HFFc6 (cell line): Measurements from ENCODE around the gene SLC9C2. TPM values are rescaled to one million over a fixed set of nuclear protein-coding genes. Genes with fewer than 3 reads are reported as not detected.
"Not testable (repeated sequence)": the region's sequence is repeated elsewhere in the genome, so short reads cannot be mapped to it uniquely, and the experiment has no call there.

Source experiments
- DNase-seq: peaks from one replicate; pipeline ENCODE4 v3.0.0-alpha.2; 2018
- H3K27ac Mint-ChIP-seq: 2 replicates; pipeline ENCODE4 v1.8.0; 2020; ENCODE audit warnings: mild to moderate bottlenecking, mixed read lengths
- H3K27me3 Mint-ChIP-seq: 2 replicates; pipeline ENCODE4 v1.8.0; 2021; ENCODE audit warnings: mild to moderate bottlenecking, moderate library complexity, mixed read lengths; ENCODE audit not compliant: insufficient read depth
- H3K36me3 Mint-ChIP-seq: 2 replicates; pipeline ENCODE4 v1.8.0; 2021; ENCODE audit warnings: low read depth, mixed read lengths
- H3K4me1 Mint-ChIP-seq: 2 replicates; pipeline ENCODE4 v1.8.0; 2020; ENCODE audit warnings: low read depth, mixed read lengths
- H3K4me3 Mint-ChIP-seq: 2 replicates; pipeline ENCODE4 v1.8.0; 2020; ENCODE audit warnings: mild to moderate bottlenecking, moderate library complexity, mixed read lengths
- H3K9me3 Mint-ChIP-seq: 2 replicates; pipeline ENCODE4 v1.8.0; 2020; ENCODE audit warnings: mild to moderate bottlenecking, mixed read lengths
- CTCF ChIP-seq: fragments of 200-600 bp; sonication (generic); IDR thresholded peaks from 2 replicates; pipeline ENCODE4 v1.5.0; 2021; ENCODE audit warnings: antibody characterized with exemption, mild to moderate bottlenecking
- total RNA-seq, 6 experiments: library from RNA; stranded (reverse); fragmentation: NEBNext Ultra II Directional; extraction: Animal tissue kit (Norgen Biotek cat#: 25700); gene quantifications; 2 replicates in 1 of 6; 3 replicates in 5 of 6; pipeline ENCODE4 v1.2.3, GENCODE V29; 2021

The SLC9C2 gene
- total RNA-seq, 6 experiments from 2014 or later = not detected

DNA sequence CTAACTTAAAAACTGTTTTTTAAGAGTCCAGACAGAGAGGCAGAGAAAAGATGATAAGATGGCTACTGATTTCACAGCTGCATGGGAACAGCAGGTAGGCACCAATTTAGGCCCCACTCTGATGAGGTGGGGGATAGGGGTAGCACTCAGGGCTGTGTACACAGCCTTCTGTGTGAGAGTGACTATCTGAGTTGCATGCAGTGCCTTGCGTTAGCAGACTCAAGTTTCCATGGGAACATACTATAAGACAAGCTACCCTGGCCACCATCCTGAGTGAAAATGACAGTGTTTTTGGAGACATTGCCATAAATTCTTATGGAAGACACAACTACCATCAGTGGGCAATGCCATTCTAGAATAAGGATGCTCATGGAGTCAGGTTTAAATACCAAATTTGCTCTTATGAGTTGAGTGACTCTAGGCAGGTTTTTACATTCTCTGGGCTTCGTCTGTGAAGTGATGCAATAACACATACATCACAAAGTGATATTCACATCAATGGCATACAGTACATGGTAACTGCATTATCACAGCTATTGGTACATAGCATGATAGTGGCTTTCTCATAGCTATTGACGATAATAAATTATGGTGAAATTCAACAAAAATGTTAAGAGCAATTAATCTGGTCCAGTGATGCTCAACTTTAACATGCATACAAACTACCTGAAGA is 30.5 kb downstream of the SLC9C2 start:
- peaks cover 7% of the 10 kb centered on the region for H3K27me3 Mint-ChIP-seq
- no peaks in the 10 kb centered on the region for H3K36me3 Mint-ChIP-seq
- no peak for DNase-seq
- H3K4me3 Mint-ChIP-seq = no peak overlapping the region
- no peak overlapping the region for H3K27ac Mint-ChIP-seq
- H3K4me1 Mint-ChIP-seq = no peaks in the 10 kb centered on the region
- peaks cover 1% of the 10 kb centered on the region; the same call in 1 of the 2 replicates for H3K9me3 Mint-ChIP-seq
- no peak for TF ChIP-seq CTCF

- no peak overlapping the region for H3K27ac Mint-ChIP-seq
- H3K4me3 Mint-ChIP-seq = no peak overlapping the region
- peaks cover 16% of the 10 kb centered on the region; the same call in 1 of the 2 replicates for H3K9me3 Mint-ChIP-seq
- no peak for DNase-seq
- H3K27me3 Mint-ChIP-seq = peaks cover 13% of the 10 kb centered on the region
- H3K4me1 Mint-ChIP-seq = no peaks in the 10 kb centered on the region
- no peak for TF ChIP-seq CTCF
- H3K36me3 Mint-ChIP-seq = no peaks in the 10 kb centered on the region
Observed at GRCh38 chr1:173570370-173571007, 32.4 kb downstream of the SLC9C2 start.

- Mint-ChIP-seq H3K4me3 (no peak overlapping the region), H3K36me3 (no peaks in the 10 kb centered on the region), H3K27me3 (peaks cover 13% of the 10 kb centered on the region), H3K27ac (no peak overlapping the region), H3K4me1 (no peaks in the 10 kb centered on the region), H3K9me3 (peaks cover 16% of the 10 kb centered on the region; the same call in 1 of the 2 replicates)
- no peak for DNase-seq
- TF ChIP-seq CTCF = no peak
Observed at GRCh38 chr1:173568483-173568882, 34.4 kb downstream of the SLC9C2 start.

- not testable (repeated sequence) for H3K4me1 Mint-ChIP-seq, H3K27ac Mint-ChIP-seq, H3K4me3 Mint-ChIP-seq, H3K36me3 Mint-ChIP-seq, DNase-seq
- H3K27me3 Mint-ChIP-seq = peaks cover 12% of the 10 kb centered on the region
- peaks cover 16% of the 10 kb centered on the region; the same call in 1 of the 2 replicates for H3K9me3 Mint-ChIP-seq
Observed at GRCh38 chr1:173563846-173564245, 39.0 kb downstream of the SLC9C2 start.

- peak; percentile 26; the same call in 1 of the 2 replicates for TF ChIP-seq CTCF
- Mint-ChIP-seq H3K27me3 (peaks cover 12% of the 10 kb centered on the region), H3K9me3 (peaks cover 16% of the 10 kb centered on the region; the same call in 1 of the 2 replicates), H3K36me3 (no peaks in the 10 kb centered on the region), H3K4me3 (no peak overlapping the region), H3K27ac (no peak overlapping the region), H3K4me1 (no peaks in the 10 kb centered on the region)
- no peak for DNase-seq
Observed at GRCh38 chr1:173562813-173563212, 40.1 kb downstream of the SLC9C2 start.

DNA sequence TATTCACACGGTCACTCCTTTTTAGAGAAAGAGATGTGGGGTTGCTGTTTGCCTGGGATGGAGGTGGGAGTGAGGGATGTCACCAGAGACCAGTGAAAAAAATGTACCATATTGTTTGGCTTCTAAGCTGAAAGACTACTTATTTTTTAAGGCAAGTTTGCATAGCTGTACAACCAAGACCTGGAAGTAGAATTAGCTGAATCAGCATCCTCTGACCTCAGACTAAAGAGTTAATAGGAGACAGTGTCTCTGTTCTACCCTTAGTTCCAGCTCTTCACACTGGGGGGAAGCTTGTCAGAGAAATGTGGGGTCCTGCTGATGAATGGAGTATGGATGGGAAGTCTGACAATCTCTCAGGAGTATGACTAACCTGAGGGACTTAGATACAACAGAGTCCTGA is 41.6 kb downstream of the SLC9C2 start:
- H3K27ac Mint-ChIP-seq = no peak overlapping the region
- peaks cover 3% of the 10 kb centered on the region for H3K27me3 Mint-ChIP-seq

More for the DNA sequence above, 41.6 kb downstream of the SLC9C2 start:
- peaks cover 4% of the 10 kb centered on the region; the same call in 1 of the 2 replicates for H3K9me3 Mint-ChIP-seq
- no peaks in the 10 kb centered on the region for H3K36me3 Mint-ChIP-seq
- TF ChIP-seq CTCF = no peak
- DNase-seq = no peak
- H3K4me3 Mint-ChIP-seq = no peak overlapping the region
- no peaks in the 10 kb centered on the region for H3K4me1 Mint-ChIP-seq
